HG02943 (cell line): ENCODE data around the gene ITM2C.

Experiments
- ATAC-seq: cut with Tn5 transposase; IDR thresholded peaks from one replicate; pipeline ENCODE4 v1.9.1; 2021; ENCODE audit warnings: mild to moderate bottlenecking, low read depth, moderate library complexity; ENCODE audit not compliant: unreplicated experiment

ITM2C gene

GRCh38 chr2:230921806-230922595 is 57.3 kb downstream of the ITM2C start:
- no peak for ATAC-seq

GRCh38 chr2:230922951-230923717 is 58.4 kb downstream of the ITM2C start:
- ATAC-seq, result no peak

GRCh38 chr2:230924092-230924469 is 59.3 kb downstream of the ITM2C start:
- no peak for ATAC-seq

GRCh38 chr2:230924470-230925341 is 60.0 kb downstream of the ITM2C start, which contains the start of gene GPR55:
Gene GPR55, minus strand, starts transcription at chr2:230925242. Its CDS starts 14,280 bp downstream, at chr2:230910962.
- ATAC-seq, result no peak

GRCh38 chr2:230925443-230925878 is 60.7 kb downstream of the ITM2C start:
- ATAC-seq, result no peak

GRCh38 chr2:230925879-230926765 is 61.4 kb downstream of the ITM2C start:
- ATAC-seq, result no peak

GRCh38 chr2:230927711-230928341 is 63.1 kb downstream of the ITM2C start:
- no peak for ATAC-seq
